ENCODE data around the gene ADD2. TPM values are rescaled to one million over a fixed set of nuclear protein-coding genes. Genes with fewer than 3 reads are reported as not detected.

Gene ADD2
- polyA plus RNA-seq, 1 donor, result 4.0 TPM

- no CpG with 5 or more reads among the region's 2 CpGs for WGBS (ENCODE audit: insufficient coverage, low lambda C conversion rate)
Measured at GRCh38 chr2:70784320-70784719, 16.3 kb upstream of the ADD2 start.

DNA sequence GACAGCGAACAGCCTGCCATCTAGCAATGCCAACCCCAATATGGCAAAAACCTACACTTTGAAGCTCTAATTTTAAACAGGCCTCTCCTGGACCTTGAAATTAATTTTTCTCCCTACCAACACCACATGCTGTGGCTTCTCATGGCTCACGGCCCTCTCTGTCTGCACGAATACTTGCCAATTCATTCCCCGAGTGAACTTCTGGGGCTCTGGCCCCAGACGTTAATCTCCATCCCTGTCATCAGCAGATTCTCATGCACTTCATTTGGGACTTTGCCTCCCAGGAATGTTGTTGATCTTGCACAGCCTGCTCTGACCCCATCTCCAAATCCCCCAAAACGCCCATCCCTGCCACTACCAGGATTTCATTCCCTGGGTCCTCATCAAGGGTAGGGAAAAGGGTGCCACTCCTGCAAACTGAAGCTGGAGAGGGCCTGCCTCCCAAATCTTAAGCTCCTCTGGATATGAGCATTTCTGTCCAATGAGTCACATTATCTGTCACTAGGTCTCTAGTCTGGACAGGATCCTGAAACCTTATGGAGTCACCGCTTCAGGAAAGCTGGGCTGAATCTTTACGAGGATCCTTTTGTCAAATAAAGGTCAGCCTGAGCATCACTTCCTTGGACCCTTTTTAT lies 12.0 kb upstream of the ADD2 start:
- no peak overlapping the region for H3K4me3 ChIP-seq (ENCODE audit: low read length)
- no peak overlapping the region for H3K27ac ChIP-seq (ENCODE audit: low read length)
- H3K36me3 ChIP-seq (ENCODE audit: control insufficient read depth, insufficient read depth, low read length), result no peaks in the 10 kb centered on the region
- H3K4me1 ChIP-seq (ENCODE audit: control insufficient read depth, insufficient read depth, low read length), result no peaks in the 10 kb centered on the region
- peaks cover 35% of the 10 kb centered on the region for H3K27me3 ChIP-seq (ENCODE audit: control insufficient read depth, insufficient read depth, low read length)
- WGBS (ENCODE audit: insufficient coverage, low lambda C conversion rate), result no CpG with 5 or more reads among the region's 8 CpGs
- no peaks in the 10 kb centered on the region for H3K9me3 ChIP-seq (ENCODE audit: control insufficient read depth, low read depth, low read length)
- no peak for DNase-seq

More at GRCh38 chr2:70784320-70784719, 16.3 kb upstream of the ADD2 start:
- Histone ChIP-seq H3K4me3 (ENCODE audit: low read length) (no peak overlapping the region), H3K4me1 (ENCODE audit: control insufficient read depth, insufficient read depth, low read length) (no peaks in the 10 kb centered on the region), H3K36me3 (ENCODE audit: control insufficient read depth, insufficient read depth, low read length) (no peaks in the 10 kb centered on the region), H3K9me3 (ENCODE audit: control insufficient read depth, low read depth, low read length) (no peaks in the 10 kb centered on the region), H3K27ac (ENCODE audit: low read length) (no peak overlapping the region), H3K27me3 (ENCODE audit: control insufficient read depth, insufficient read depth, low read length) (peaks cover 49% of the 10 kb centered on the region)
- DNase-seq, result no peak

DNA sequence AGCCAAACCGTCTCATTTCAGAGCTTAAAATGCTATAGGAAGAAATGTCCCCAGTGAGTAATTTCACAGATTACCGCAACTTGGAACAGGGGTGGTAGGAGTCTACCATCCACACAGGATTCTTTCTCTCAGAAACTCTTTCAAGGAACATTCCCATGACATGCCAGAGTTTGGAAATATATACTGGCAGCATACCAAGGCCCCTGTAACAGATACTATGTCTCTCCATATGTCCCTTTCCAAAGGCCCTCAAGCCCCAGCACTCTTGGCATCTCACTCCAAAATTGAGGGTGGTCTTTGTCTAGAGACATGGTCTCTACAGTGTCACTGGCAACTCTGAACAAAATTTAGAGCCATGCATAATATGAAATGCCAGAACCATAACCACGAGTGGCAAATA lies 11.5 kb upstream of the ADD2 start:
- Histone ChIP-seq H3K27me3 (ENCODE audit: control insufficient read depth, insufficient read depth, low read length) (peaks cover 40% of the 10 kb centered on the region), H3K27ac (ENCODE audit: low read length) (no peak overlapping the region), H3K36me3 (ENCODE audit: control insufficient read depth, insufficient read depth, low read length) (no peaks in the 10 kb centered on the region), H3K4me3 (ENCODE audit: low read length) (no peak overlapping the region), H3K4me1 (ENCODE audit: control insufficient read depth, insufficient read depth, low read length) (no peaks in the 10 kb centered on the region), H3K9me3 (ENCODE audit: control insufficient read depth, low read depth, low read length) (no peaks in the 10 kb centered on the region)
- WGBS (ENCODE audit: insufficient coverage, low lambda C conversion rate), result no CpG with 5 or more reads among the region's 3 CpGs
- no peak for DNase-seq

DNA sequence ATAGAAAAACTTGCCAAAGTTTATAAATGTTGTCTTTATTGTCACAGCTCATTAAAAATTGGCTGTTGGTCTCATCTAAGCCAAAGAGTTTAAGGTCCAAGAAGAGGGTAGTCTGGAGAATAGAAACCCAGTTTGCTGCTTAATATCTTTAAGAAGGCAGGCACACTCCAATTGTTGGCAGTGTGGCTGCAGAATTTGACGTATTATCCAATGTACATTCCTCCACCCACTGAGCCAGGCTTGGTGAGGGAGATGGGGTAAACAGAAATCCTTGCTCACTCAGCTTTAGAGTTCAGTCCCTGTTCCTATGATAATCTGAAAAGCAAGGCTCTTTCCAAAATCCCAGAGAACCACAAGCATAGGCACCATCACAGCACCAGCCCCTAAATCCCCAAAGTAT lies 10.7 kb upstream of the ADD2 start:
- H3K4me1 ChIP-seq (ENCODE audit: control insufficient read depth, insufficient read depth, low read length), result no peaks in the 10 kb centered on the region
- no peaks in the 10 kb centered on the region for H3K9me3 ChIP-seq (ENCODE audit: control insufficient read depth, low read depth, low read length)
- peaks cover 43% of the 10 kb centered on the region for H3K27me3 ChIP-seq (ENCODE audit: control insufficient read depth, insufficient read depth, low read length)
- no peak overlapping the region for H3K4me3 ChIP-seq (ENCODE audit: low read length)
- no CpG with 5 or more reads among the region's 1 CpG for WGBS (ENCODE audit: insufficient coverage, low lambda C conversion rate)
- no peak overlapping the region for H3K27ac ChIP-seq (ENCODE audit: low read length)
- no peaks in the 10 kb centered on the region for H3K36me3 ChIP-seq (ENCODE audit: control insufficient read depth, insufficient read depth, low read length)
- no peak for DNase-seq

- Histone ChIP-seq H3K27me3 (ENCODE audit: control insufficient read depth, insufficient read depth, low read length) (peaks cover 54% of the 10 kb centered on the region), H3K27ac (ENCODE audit: low read length) (no peak overlapping the region), H3K4me3 (ENCODE audit: low read length) (no peak overlapping the region), H3K4me1 (ENCODE audit: control insufficient read depth, insufficient read depth, low read length) (no peaks in the 10 kb centered on the region), H3K36me3 (ENCODE audit: control insufficient read depth, insufficient read depth, low read length) (no peaks in the 10 kb centered on the region), H3K9me3 (ENCODE audit: control insufficient read depth, low read depth, low read length) (no peaks in the 10 kb centered on the region)
- DNase-seq, result no peak
- 75% methylated on average over 2 of the region's 2 CpGs for WGBS (ENCODE audit: insufficient coverage, low lambda C conversion rate)
Measured at GRCh38 chr2:70777450-70777849, 9.4 kb upstream of the ADD2 start.

GRCh38 chr2:70776266-70776665 lies 8.3 kb upstream of the ADD2 start:
- WGBS (ENCODE audit: insufficient coverage, low lambda C conversion rate), result no CpG with 5 or more reads among the region's 3 CpGs
- no peaks in the 10 kb centered on the region for H3K36me3 ChIP-seq (ENCODE audit: control insufficient read depth, insufficient read depth, low read length)
- no peaks in the 10 kb centered on the region for H3K9me3 ChIP-seq (ENCODE audit: control insufficient read depth, low read depth, low read length)
- no peak overlapping the region for H3K4me3 ChIP-seq (ENCODE audit: low read length)
- DNase-seq, result no peak
- H3K4me1 ChIP-seq (ENCODE audit: control insufficient read depth, insufficient read depth, low read length), result no peaks in the 10 kb centered on the region
- H3K27ac ChIP-seq (ENCODE audit: low read length), result no peak overlapping the region
- peaks cover 61% of the 10 kb centered on the region for H3K27me3 ChIP-seq (ENCODE audit: control insufficient read depth, insufficient read depth, low read length)

DNA sequence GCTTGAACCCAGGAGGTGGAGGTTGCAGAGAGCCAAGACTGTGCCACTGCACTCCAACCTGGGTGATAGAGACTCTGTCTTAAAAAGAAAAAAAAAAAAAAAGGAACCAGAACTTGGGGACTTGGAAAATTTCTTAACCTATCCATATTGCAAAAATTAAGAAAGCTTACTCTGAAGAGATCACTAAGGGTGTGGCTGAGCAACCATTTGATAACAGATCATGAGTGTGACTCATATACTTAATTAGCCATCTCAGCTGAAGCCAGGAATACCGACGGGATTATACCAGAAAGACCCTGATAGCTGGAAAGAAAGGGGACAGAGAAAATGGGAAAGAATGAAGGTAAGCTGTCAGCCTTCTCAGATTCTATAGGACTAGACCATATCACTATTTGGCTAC lies 7.1 kb upstream of the ADD2 start:
- DNase-seq, result no peak
- WGBS (ENCODE audit: insufficient coverage, low lambda C conversion rate), result no CpG with 5 or more reads among the region's 2 CpGs
- Histone ChIP-seq H3K9me3 (ENCODE audit: control insufficient read depth, low read depth, low read length) (no peaks in the 10 kb centered on the region), H3K27me3 (ENCODE audit: control insufficient read depth, insufficient read depth, low read length) (peaks cover 62% of the 10 kb centered on the region), H3K36me3 (ENCODE audit: control insufficient read depth, insufficient read depth, low read length) (no peaks in the 10 kb centered on the region), H3K4me3 (ENCODE audit: low read length) (no peak overlapping the region), H3K27ac (ENCODE audit: low read length) (no peak overlapping the region), H3K4me1 (ENCODE audit: control insufficient read depth, insufficient read depth, low read length) (no peaks in the 10 kb centered on the region)

DNA sequence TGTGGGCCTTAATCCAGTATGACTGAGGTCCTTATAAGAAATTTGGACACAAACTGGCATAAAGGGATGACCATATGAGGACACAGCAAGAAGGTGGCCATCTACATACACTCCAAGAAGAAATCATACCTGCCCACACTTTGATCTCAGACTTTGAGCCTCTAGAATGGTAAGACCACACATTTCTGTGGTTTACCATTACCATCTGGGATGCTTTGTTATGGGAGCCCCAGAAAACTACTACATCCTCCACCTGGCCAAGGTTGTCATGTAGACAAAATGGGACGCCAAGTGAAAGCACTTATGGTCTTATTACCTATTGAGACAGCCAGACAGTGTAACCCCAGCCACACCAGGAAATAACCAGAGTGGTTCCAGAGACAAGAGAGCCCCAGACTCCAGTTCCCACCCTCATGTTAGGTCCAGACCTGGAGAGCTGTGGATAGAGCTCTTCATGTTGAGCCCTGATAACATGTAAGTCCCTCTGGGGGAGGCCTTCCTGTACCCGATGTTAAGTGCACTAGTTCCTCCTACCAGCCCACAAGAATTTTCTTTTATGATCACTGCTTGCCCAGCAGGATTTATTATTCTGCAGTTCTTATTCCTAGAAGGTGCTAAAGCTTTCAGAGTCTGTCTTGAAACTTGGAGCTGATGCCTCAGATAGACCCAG lies 4.6 kb upstream of the ADD2 start:
- peaks cover 3% of the 10 kb centered on the region for H3K4me1 ChIP-seq (ENCODE audit: control insufficient read depth, insufficient read depth, low read length)
- no peaks in the 10 kb centered on the region for H3K36me3 ChIP-seq (ENCODE audit: control insufficient read depth, insufficient read depth, low read length)
- H3K9me3 ChIP-seq (ENCODE audit: control insufficient read depth, low read depth, low read length), result peaks cover 3% of the 10 kb centered on the region
- H3K27ac ChIP-seq (ENCODE audit: low read length), result no peak overlapping the region
- no peak for DNase-seq
- H3K27me3 ChIP-seq (ENCODE audit: control insufficient read depth, insufficient read depth, low read length), result peaks cover 74% of the 10 kb centered on the region
- H3K4me3 ChIP-seq (ENCODE audit: low read length), result no peak overlapping the region
- no CpG with 5 or more reads among the region's 2 CpGs for WGBS (ENCODE audit: insufficient coverage, low lambda C conversion rate)

DNA sequence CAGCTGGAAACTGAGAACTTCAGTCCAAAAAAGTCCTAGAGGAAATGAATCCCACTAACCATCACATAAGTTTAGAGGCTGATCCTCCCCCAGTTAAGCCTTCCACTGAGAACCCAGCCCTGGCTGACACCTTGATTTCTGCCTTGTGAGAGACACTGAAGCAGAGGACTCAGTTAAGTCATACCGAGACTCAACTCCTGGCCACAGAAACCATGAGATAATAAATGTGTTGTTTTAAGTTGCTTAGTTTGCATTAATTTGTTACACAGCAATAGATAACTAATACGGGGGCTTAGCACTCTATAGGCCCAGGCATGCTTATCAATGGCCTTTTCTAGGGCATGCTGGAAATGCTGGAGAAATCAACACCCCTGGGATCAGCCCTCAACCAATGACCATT lies 3.4 kb upstream of the ADD2 start:
- Histone ChIP-seq H3K4me3 (ENCODE audit: low read length) (no peak overlapping the region), H3K36me3 (ENCODE audit: control insufficient read depth, insufficient read depth, low read length) (no peaks in the 10 kb centered on the region), H3K9me3 (ENCODE audit: control insufficient read depth, low read depth, low read length) (peaks cover 3% of the 10 kb centered on the region), H3K27ac (ENCODE audit: low read length) (no peak overlapping the region), H3K27me3 (ENCODE audit: control insufficient read depth, insufficient read depth, low read length) (peaks cover 86% of the 10 kb centered on the region), H3K4me1 (ENCODE audit: control insufficient read depth, insufficient read depth, low read length) (peaks cover 3% of the 10 kb centered on the region)
- DNase-seq, result no peak
- WGBS (ENCODE audit: insufficient coverage, low lambda C conversion rate), result no CpG with 5 or more reads among the region's 2 CpGs

- no peak for DNase-seq
- Histone ChIP-seq H3K36me3 (ENCODE audit: control insufficient read depth, insufficient read depth, low read length) (no peaks in the 10 kb centered on the region), H3K4me1 (ENCODE audit: control insufficient read depth, insufficient read depth, low read length) (peaks cover 3% of the 10 kb centered on the region), H3K4me3 (ENCODE audit: low read length) (no peak overlapping the region), H3K9me3 (ENCODE audit: control insufficient read depth, low read depth, low read length) (peaks cover 3% of the 10 kb centered on the region), H3K27me3 (ENCODE audit: control insufficient read depth, insufficient read depth, low read length) (peaks cover 88% of the 10 kb centered on the region), H3K27ac (ENCODE audit: low read length) (no peak overlapping the region)
- WGBS (ENCODE audit: insufficient coverage, low lambda C conversion rate), result 20% methylated on average over 1 of the region's 2 CpGs
Measured at GRCh38 chr2:70769450-70769849, 1.4 kb upstream of the ADD2 start.

DNA sequence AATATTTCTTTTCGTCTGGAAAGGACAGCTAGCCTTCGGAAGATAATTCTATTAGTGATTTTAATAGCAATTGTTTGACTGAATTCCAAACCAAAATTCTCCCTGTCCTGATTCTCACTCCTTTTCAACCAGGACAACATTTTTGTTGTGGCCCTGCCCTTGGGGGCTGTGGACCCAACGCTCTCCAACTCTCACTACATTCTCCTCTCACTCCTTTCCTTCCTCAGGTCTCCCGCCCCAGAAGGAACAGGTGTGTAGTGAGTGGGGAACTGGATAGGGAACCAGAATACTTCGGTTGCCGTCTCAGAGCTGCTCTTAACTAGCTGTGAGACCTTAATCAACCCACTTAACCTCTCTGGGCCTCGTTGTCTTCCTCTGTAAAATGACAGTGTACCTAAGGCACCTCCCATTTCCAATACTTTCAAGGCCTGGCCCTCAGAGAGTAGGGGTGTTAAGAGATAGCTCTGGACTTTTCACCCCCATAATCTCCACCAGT lies 638 bp upstream of the ADD2 start:
- peaks cover 88% of the 10 kb centered on the region for H3K27me3 ChIP-seq (ENCODE audit: control insufficient read depth, insufficient read depth, low read length)
- no peak overlapping the region for H3K27ac ChIP-seq (ENCODE audit: low read length)
- peaks cover 3% of the 10 kb centered on the region for H3K9me3 ChIP-seq (ENCODE audit: control insufficient read depth, low read depth, low read length)
- H3K4me1 ChIP-seq (ENCODE audit: control insufficient read depth, insufficient read depth, low read length), result peaks cover 3% of the 10 kb centered on the region
- no peak overlapping the region for H3K4me3 ChIP-seq (ENCODE audit: low read length)
- no peaks in the 10 kb centered on the region for H3K36me3 ChIP-seq (ENCODE audit: control insufficient read depth, insufficient read depth, low read length)
- DNase-seq, result no peak
- 39% methylated on average over 3 of the region's 7 CpGs for WGBS (ENCODE audit: insufficient coverage, low lambda C conversion rate)

Data from large intestine (tissue), 3 donors.